Measurements from ENCODE around the gene COLGALT1. TPM values are rescaled to one million over a fixed set of nuclear protein-coding genes. Genes with fewer than 3 reads are reported as not detected.

COLGALT1 gene
- total RNA-seq, 1 experiment from 2014 or later: 103 TPM

DNA sequence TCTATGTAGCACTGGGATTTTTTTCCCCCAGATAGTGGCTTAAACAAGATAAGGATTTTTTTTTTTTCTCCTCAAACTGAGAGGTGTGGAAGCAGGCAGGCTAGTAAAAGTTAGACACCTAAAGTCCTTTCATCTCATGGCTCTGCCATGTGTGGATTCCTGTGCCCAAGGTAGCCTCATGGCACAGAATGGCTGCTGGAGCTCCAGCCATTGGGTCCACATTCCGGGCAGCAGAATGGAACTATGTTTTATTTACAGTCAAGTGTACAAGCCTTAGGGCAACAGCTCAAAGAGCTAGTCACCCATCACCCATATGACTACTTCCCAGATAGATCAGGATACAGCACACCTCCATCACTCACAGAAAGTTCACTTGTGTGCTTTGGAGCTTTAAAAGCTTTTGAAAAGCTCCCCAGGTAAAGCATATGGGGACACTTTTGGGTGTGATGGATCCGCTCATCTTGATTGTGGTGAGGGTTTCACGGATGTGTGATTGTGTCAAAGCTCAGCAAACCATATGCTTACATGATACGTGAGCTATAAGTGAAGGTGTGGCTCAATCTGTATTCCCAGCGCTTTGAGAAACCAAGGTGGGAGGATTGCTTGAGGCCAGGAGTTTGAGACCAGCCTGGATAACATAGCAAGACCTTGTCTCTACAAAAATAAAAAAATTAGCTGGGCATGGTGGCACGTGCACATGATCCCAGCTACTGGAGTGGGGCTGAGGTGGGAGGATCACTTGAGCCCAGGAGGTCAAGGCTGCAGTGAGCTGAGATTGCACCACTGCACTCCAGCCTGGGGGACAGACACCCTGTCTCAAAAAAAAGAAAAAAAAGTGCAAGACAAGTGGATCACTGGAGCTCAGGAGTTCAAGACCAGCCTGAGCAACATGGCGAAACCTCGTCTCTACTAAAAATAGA, 25.9 kb upstream of the COLGALT1 start:
- intact Hi-C loops (cut with micrococcal nuclease): no loop called here
- no peaks in the 10 kb centered on the region for H3K4me1 Mint-ChIP-seq (ENCODE audit: insufficient read depth, unreplicated experiment)
- POLR2A ChIA-PET: interaction anchor here (0.7 to 1.7 kb wide), 3 partner anchors 13 to 27 kb away, joined by 3 to 5 read pairs (median 3); partner anchors contain the start of gene PGLS

DNA sequence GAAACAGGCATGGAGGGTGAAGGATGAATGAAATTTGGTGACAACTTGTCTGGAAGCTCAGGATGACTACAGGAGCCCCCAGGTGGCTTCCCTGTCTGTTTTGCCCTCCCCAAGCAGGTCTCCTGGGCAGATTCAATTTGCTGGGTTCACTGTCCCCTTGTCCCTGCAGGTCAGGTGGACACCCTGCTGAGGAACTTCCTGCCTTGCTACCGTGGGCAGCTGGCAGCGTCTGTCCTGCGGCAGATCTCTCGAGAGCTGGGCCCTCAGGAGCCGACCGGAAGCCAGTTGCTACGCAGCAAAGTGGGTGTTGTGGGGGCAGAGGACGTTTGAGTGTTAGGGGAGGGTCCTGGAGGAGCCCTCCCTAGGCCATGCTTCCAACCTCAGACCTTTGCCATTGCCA, 24.9 kb upstream of the COLGALT1 start:
- DNase-seq (ENCODE audit: unreplicated experiment): no peak
- no TSS peak for BruUV-seq (replicated peaks)
- no peaks in the 10 kb centered on the region for H3K4me1 Mint-ChIP-seq (ENCODE audit: insufficient read depth, unreplicated experiment)
- TF ChIP-seq, protein P1, sequence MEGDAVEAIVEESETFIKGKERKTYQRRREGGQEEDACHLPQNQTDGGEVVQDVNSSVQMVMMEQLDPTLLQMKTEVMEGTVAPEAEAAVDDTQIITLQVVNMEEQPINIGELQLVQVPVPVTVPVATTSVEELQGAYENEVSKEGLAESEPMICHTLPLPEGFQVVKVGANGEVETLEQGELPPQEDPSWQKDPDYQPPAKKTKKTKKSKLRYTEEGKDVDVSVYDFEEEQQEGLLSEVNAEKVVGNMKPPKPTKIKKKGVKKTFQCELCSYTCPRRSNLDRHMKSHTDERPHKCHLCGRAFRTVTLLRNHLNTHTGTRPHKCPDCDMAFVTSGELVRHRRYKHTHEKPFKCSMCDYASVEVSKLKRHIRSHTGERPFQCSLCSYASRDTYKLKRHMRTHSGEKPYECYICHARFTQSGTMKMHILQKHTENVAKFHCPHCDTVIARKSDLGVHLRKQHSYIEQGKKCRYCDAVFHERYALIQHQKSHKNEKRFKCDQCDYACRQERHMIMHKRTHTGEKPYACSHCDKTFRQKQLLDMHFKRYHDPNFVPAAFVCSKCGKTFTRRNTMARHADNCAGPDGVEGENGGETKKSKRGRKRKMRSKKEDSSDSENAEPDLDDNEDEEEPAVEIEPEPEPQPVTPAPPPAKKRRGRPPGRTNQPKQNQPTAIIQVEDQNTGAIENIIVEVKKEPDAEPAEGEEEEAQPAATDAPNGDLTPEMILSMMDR (IDR thresholded peaks at IDR 0.05; ENCODE audit: unreplicated experiment): no peak
- no peak overlapping the region for H3K4me3 Mint-ChIP-seq (ENCODE audit: unreplicated experiment)
- no peak overlapping the region for H3K27ac Mint-ChIP-seq (ENCODE audit: low read depth, unreplicated experiment)
- POLR2A ChIA-PET: interaction anchor here (0.6 to 1.5 kb wide), 2 partner anchors 14 to 1725 kb away, joined by 3 read pairs; no protein-coding TSS in a partner anchor
- CTCF ChIA-PET: interaction anchor here (0.7 kb wide), 1 partner anchor 43 kb away, joined by 4 read pairs; no protein-coding TSS in a partner anchor
- peaks cover 8% of the 10 kb centered on the region for H3K9me3 Mint-ChIP-seq (ENCODE audit: unreplicated experiment)
- peaks cover 11% of the 10 kb centered on the region for H3K27me3 Mint-ChIP-seq (ENCODE audit: insufficient read depth, unreplicated experiment)
- H3K36me3 Mint-ChIP-seq (ENCODE audit: insufficient read depth, unreplicated experiment): no peaks in the 10 kb centered on the region
- intact Hi-C loops (cut with micrococcal nuclease): no loop called here

More for the DNA sequence above, 25.9 kb upstream of the COLGALT1 start:
- TF ChIP-seq, protein P1 (IDR thresholded peaks at IDR 0.05; ENCODE audit: unreplicated experiment): no peak
- DNase-seq (ENCODE audit: unreplicated experiment): no peak
- Mint-ChIP-seq H3K36me3 (ENCODE audit: insufficient read depth, unreplicated experiment) (no peaks in the 10 kb centered on the region), H3K27me3 (ENCODE audit: insufficient read depth, unreplicated experiment) (peaks cover 11% of the 10 kb centered on the region), H3K27ac (ENCODE audit: low read depth, unreplicated experiment) (no peak overlapping the region), H3K9me3 (ENCODE audit: unreplicated experiment) (peaks cover 8% of the 10 kb centered on the region), H3K4me3 (ENCODE audit: unreplicated experiment) (no peak overlapping the region)
- CTCF ChIA-PET: interaction anchor here (0.5 to 1.2 kb wide), 6 partner anchors 23 to 409 kb away, joined by 3 to 4 read pairs (median 3); no protein-coding TSS in a partner anchor
- BruUV-seq (replicated peaks): no TSS peak

DNA sequence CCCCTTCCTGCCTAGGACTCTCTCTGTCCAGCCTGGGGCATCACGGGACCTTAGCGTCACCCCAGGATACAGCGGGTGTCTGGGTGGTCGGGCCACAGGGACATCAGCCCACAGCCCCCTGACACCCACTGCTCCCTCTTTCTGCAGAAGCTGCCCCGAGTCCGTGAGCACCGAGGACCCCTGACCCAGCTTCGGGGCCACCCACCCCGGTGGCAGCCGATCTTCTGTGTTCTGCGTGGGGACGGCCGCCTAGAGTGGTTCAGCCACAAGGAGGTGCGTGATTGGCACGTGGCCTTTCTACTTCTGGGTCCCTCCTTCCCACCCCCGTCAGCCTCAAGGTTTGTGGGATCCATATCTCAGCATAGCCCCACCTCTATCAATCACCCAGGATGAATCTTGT, 23.3 kb upstream of the COLGALT1 start:
- H3K36me3 Mint-ChIP-seq (ENCODE audit: insufficient read depth, unreplicated experiment): no peaks in the 10 kb centered on the region
- POLR2A ChIA-PET: no interaction called here
- H3K4me3 Mint-ChIP-seq (ENCODE audit: unreplicated experiment): no peak overlapping the region
- intact Hi-C loops (cut with micrococcal nuclease): no loop called here
- TF ChIP-seq, protein P1 (IDR thresholded peaks at IDR 0.05; ENCODE audit: unreplicated experiment): no peak
- H3K27me3 Mint-ChIP-seq (ENCODE audit: insufficient read depth, unreplicated experiment): peaks cover 11% of the 10 kb centered on the region
- H3K9me3 Mint-ChIP-seq (ENCODE audit: unreplicated experiment): peaks cover 8% of the 10 kb centered on the region
- H3K27ac Mint-ChIP-seq (ENCODE audit: low read depth, unreplicated experiment): no peak overlapping the region
- CTCF ChIA-PET: interaction anchor here (0.7 kb wide), 1 partner anchor 10 kb away, joined by 5 read pairs; no protein-coding TSS in a partner anchor
- H3K4me1 Mint-ChIP-seq (ENCODE audit: insufficient read depth, unreplicated experiment): no peaks in the 10 kb centered on the region
- no peak for DNase-seq (ENCODE audit: unreplicated experiment)
- no TSS peak for BruUV-seq (replicated peaks)

DNA sequence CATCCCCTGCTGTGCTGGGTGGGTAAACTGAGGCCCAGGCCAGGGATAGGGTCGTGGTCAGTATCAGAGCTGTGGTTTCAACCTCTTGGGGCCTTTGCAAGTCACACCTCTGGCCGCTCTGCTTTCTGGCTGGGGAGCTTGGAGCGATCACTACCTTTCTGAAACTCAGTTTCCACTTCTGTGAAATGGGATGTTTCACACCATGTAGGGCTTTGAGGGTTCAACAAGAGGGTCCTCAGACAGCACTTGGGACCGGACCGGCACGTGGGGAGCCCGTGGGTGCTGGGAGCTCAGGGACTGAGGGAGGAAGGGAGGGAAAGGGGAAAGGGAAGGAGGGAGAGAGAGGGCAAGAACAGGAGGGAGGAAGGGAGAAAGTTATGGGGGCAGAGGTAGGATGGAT, 22.9 kb upstream of the COLGALT1 start:
- Mint-ChIP-seq H3K4me3 (ENCODE audit: unreplicated experiment) (no peak overlapping the region), H3K4me1 (ENCODE audit: insufficient read depth, unreplicated experiment) (no peaks in the 10 kb centered on the region), H3K36me3 (ENCODE audit: insufficient read depth, unreplicated experiment) (no peaks in the 10 kb centered on the region), H3K27me3 (ENCODE audit: insufficient read depth, unreplicated experiment) (peaks cover 13% of the 10 kb centered on the region), H3K9me3 (ENCODE audit: unreplicated experiment) (peaks cover 8% of the 10 kb centered on the region), H3K27ac (ENCODE audit: low read depth, unreplicated experiment) (no peak overlapping the region)
- no TSS peak for BruUV-seq (replicated peaks)
- ChIA-PET CTCF (interaction anchor here (0.7 kb wide), 1 partner anchor 10 kb away, joined by 5 read pairs; no protein-coding TSS in a partner anchor), POLR2A (no interaction called here)
- TF ChIP-seq, protein P1 (IDR thresholded peaks at IDR 0.05; ENCODE audit: unreplicated experiment): no peak
- no peak for DNase-seq (ENCODE audit: unreplicated experiment)
- intact Hi-C loops (cut with micrococcal nuclease): no loop called here

Data from MCF 10A (cell line).